ENCODE data around the gene TYW3. TPM values are rescaled to one million over a fixed set of nuclear protein-coding genes. Genes with fewer than 3 reads are reported as not detected.

The TYW3 gene
- 10 to 100 TPM; 20.7 to 27.6 (median 24.9) TPM for total RNA-seq (2021; fragmentation: NEBNext Ultra II Directional; extraction: Animal tissue kit (Norgen Biotek cat#: 25700))
- long read RNA-seq, transcript TYW3-201 (6 exons, 3,430 nt): major isoform, 10 of 24 reads
- long read RNA-seq, partial matches to known transcripts: 7 of 24 reads
- long read RNA-seq, other reads (novel, unspliced or antisense): 6 of 24 reads

GRCh38 chr1:74732960-74733603 lies at the start of gene TYW3, which contains the start of gene CRYZ:
Gene TYW3 (plus strand): TSS chr1:74733152. CDS start chr1:74733245, 93 bp downstream.
Gene CRYZ (minus strand): TSS chr1:74733050. CDS start chr1:74724821, 8,229 bp downstream.
- Mint-ChIP-seq H3K36me3 (ENCODE audit: low read depth) (peaks cover 9% of the 10 kb centered on the region), H3K27me3 (ENCODE audit: insufficient read depth) (no peaks in the 10 kb centered on the region), H3K4me3 (peak within 1 kb of the TSS; percentile 95), H3K4me1 (ENCODE audit: low read depth) (peaks cover 56% of the 10 kb centered on the region), H3K27ac (peak within 1 kb of the TSS; percentile 96), H3K9me3 (no peaks in the 10 kb centered on the region)
- TF ChIP-seq, protein P1, sequence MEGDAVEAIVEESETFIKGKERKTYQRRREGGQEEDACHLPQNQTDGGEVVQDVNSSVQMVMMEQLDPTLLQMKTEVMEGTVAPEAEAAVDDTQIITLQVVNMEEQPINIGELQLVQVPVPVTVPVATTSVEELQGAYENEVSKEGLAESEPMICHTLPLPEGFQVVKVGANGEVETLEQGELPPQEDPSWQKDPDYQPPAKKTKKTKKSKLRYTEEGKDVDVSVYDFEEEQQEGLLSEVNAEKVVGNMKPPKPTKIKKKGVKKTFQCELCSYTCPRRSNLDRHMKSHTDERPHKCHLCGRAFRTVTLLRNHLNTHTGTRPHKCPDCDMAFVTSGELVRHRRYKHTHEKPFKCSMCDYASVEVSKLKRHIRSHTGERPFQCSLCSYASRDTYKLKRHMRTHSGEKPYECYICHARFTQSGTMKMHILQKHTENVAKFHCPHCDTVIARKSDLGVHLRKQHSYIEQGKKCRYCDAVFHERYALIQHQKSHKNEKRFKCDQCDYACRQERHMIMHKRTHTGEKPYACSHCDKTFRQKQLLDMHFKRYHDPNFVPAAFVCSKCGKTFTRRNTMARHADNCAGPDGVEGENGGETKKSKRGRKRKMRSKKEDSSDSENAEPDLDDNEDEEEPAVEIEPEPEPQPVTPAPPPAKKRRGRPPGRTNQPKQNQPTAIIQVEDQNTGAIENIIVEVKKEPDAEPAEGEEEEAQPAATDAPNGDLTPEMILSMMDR (IDR thresholded peaks at IDR 0.05): no peak
- DNase-seq: peak; percentile 91

GRCh38 chr1:74683656-74684055 lies 49.3 kb upstream of the TYW3 start:
- Mint-ChIP-seq H3K4me3 (no peak overlapping the region), H3K27ac (no peak overlapping the region), H3K36me3 (ENCODE audit: low read depth) (no peaks in the 10 kb centered on the region), H3K27me3 (ENCODE audit: insufficient read depth) (peaks cover 5% of the 10 kb centered on the region), H3K4me1 (ENCODE audit: low read depth) (no peaks in the 10 kb centered on the region), H3K9me3 (no peaks in the 10 kb centered on the region)
- no peak for DNase-seq
- TF ChIP-seq, protein P1 (IDR thresholded peaks at IDR 0.05): no peak

DNA sequence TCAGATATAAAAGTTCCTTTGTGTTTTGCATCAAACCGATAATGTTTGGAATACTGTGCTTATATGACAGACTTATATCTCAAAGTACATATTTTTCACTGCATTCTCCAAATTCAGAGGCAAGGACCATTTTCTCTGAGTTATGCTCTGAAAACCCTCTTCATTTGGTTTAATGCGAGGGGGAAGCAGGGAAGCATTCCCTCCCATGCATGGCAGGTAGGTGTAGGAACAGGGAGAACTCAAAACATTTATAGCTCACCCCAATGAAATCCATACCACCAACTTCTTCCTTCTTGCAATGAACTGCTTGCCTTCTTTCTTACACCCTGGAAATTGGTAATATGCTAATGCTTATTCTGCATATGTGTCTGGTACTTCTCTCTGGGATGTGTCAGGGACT lies 48.7 kb upstream of the TYW3 start:
- Mint-ChIP-seq H3K9me3 (no peaks in the 10 kb centered on the region), H3K27ac (no peak overlapping the region), H3K27me3 (ENCODE audit: insufficient read depth) (peaks cover 2% of the 10 kb centered on the region), H3K4me1 (ENCODE audit: low read depth) (peaks cover 2% of the 10 kb centered on the region), H3K36me3 (ENCODE audit: low read depth) (no peaks in the 10 kb centered on the region), H3K4me3 (no peak overlapping the region)
- TF ChIP-seq, protein P1 (IDR thresholded peaks at IDR 0.05): no peak
- no peak for DNase-seq

GRCh38 chr1:74686928-74687327 lies 46.0 kb upstream of the TYW3 start:
- Mint-ChIP-seq H3K36me3 (ENCODE audit: low read depth) (no peaks in the 10 kb centered on the region), H3K9me3 (no peaks in the 10 kb centered on the region), H3K4me3 (no peak overlapping the region), H3K4me1 (ENCODE audit: low read depth) (peaks cover 13% of the 10 kb centered on the region), H3K27me3 (ENCODE audit: insufficient read depth) (peaks cover 2% of the 10 kb centered on the region), H3K27ac (no peak overlapping the region)
- TF ChIP-seq, protein P1 (IDR thresholded peaks at IDR 0.05): no peak
- no peak for DNase-seq

DNA sequence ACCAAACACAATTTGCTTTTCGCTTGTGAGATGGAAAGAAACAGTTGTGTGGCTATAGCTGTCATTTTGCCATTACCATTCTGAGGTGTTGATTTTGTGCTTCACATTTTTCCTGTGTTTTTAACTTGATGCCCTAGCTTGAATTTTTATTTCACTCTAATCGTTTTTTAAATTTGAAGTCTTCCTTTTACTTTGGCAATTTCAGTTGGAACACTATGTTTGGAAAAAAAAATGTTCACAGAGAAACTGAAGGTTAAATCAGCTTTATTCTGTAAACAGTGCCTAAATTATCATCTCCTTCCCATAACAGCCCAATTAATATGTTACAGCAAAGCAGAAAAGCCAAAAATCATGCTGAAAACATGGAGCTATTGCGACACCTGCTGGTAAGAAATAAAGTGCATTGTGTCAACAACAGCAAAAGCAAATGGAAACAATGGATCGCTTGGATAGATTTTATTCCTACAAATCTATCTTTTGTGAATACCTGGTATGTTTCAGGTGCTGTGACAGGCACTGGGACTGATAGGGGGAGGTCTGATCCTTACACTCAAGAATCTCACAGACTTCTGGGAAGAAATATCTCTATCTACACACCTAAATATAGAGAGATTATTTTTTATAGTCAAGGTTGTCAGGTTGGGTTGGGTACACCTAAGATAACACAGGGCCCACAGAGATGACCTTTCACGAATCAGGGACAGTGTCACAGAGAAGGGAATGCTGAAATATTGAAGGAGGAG lies 43.2 kb upstream of the TYW3 start:
- Mint-ChIP-seq H3K4me1 (ENCODE audit: low read depth) (peaks cover 23% of the 10 kb centered on the region), H3K9me3 (no peaks in the 10 kb centered on the region), H3K27me3 (ENCODE audit: insufficient read depth) (peaks cover 2% of the 10 kb centered on the region), H3K4me3 (peak overlapping the region; percentile 56), H3K27ac (no peak overlapping the region), H3K36me3 (ENCODE audit: low read depth) (no peaks in the 10 kb centered on the region)
- peak; percentile 62 for DNase-seq
- TF ChIP-seq, protein P1 (IDR thresholded peaks at IDR 0.05): peak; percentile 96

Measured in HFFc6 (cell line).